Upper lobe of left lung (tissue), 6 donors: ENCODE results near the gene KIF23. TPM values are rescaled to one million over a fixed set of nuclear protein-coding genes. Genes with fewer than 3 reads are reported as not detected.

ENCODE experiments used
- ATAC-seq, 2 donors: fragments of 200-7000 bp; cut with Tn5 transposase; one replicate each; pipeline ENCODE4 v1.9.1; 2022; ENCODE audit warnings: mild to moderate bottlenecking in 2 of 2, moderate library complexity in 2 of 2; ENCODE audit not compliant: low FRiP score in 2 of 2
- DNase-seq, 2 donors: peaks; one replicate each; pipeline ENCODE4 v3.0.0-alpha.2; 2019 to 2020
- H3K27ac ChIP-seq, 4 donors: fragments of 200-600 bp; sonication (generic); one replicate each; pipeline ENCODE4 v1.5.1; 2016 to 2019
- H3K27me3 ChIP-seq, 4 donors: fragments of 200-600 bp; sonication (generic); one replicate each; pipeline ENCODE4 v1.5.1; 2017 to 2019
- H3K36me3 ChIP-seq, 4 donors: fragments of 200-600 bp; sonication (generic); one replicate each; pipeline ENCODE4 v1.5.1; 2016 to 2019
- H3K4me1 ChIP-seq, 4 donors: fragments of 200-600 bp; sonication (generic); one replicate each; pipeline ENCODE4 v1.5.1; 2018 to 2019
- H3K4me3 ChIP-seq, 4 donors: fragments of 200-600 bp; sonication (generic); one replicate each; pipeline ENCODE4 v1.5.1; 2017 to 2019; ENCODE audit warnings: mild to moderate bottlenecking in 2 of 4, moderate library complexity in 1 of 4
- H3K9me3 ChIP-seq, 4 donors: fragments of 200-600 bp; sonication (generic); one replicate each; pipeline ENCODE4 v1.5.1; 2018 to 2019
- CTCF ChIP-seq, 6 experiments: fragments of 450-650 bp in 4 of 6; fragments of 200-600 bp in 2 of 6; sonication (generic) in 2 of 6; IDR thresholded peaks; one replicate each; pipeline ENCODE4 v1.5.1; 2016 to 2019; ENCODE audit warnings: antibody characterized with exemption in 6 of 6
- EP300 ChIP-seq, 4 donors: sonication (generic); formaldehyde crosslinking; IDR thresholded peaks; one replicate each; pipeline ENCODE4 v1.5.1; 2017; ENCODE audit warnings: antibody characterized with exemption in 4 of 4, control low read depth in 2 of 4
- POLR2A ChIP-seq, 4 donors: fragments of 450-650 bp; IDR thresholded peaks; one replicate each; pipeline ENCODE4 v1.5.1; 2016 to 2017; ENCODE audit warnings: antibody characterized with exemption in 4 of 4, mild to moderate bottlenecking in 2 of 4
- POLR2AphosphoS5 ChIP-seq, 2 donors: sonication (generic); formaldehyde crosslinking; IDR thresholded peaks; one replicate each; pipeline ENCODE4 v1.5.1; 2017; ENCODE audit warnings: antibody characterized with exemption in 2 of 2
- WGBS, 2 donors: methylation state at CpG; one replicate each; pipeline ENCODE4 v1.1.5; 2017 to 2018; 5-methylcytosine and 5-hydroxymethylcytosine counted together
- total RNA-seq, 6 donors: library from RNA; depleted of rRNA in 4 of 6; stranded (reverse); fragments of >200 nt in 4 of 6; gene quantifications; one replicate each; pipeline versions ENCODE4 v1.1.0 to v1.2.1, GENCODE V29; 2016 to 2021
- donor health status: DM: no; HTN: no; CAD: no; lungs with moderate emphysema.
- donor health status: DM: no; HTN: yes; CAD: no; lungs with severe emphysema.

The KIF23 gene
- total RNA-seq, 6 donors from 2014 or later: 1.0 to 6.7 (median 3.7) TPM

DNA sequence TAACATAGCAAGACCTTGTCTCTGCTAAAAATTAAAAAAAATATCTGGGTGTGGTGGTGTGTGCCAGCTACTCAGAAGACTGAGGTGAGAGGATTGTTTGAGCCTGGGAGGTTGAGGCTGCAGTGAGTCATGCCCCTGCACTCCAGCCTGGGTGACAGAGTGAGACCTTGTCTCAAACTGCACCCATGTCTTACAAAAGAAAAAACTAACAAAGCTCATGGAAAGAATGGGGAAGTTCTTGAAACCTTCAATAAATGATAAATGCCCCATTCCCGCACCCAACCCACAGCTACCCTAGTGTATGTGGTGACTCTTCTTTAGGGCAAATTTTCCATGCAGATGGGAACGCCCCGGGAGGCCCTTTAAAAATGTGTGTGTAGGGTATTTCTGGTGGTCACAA is 66.8 kb downstream of the KIF23 start:
- no peak for ATAC-seq
- H3K36me3 ChIP-seq: no peaks in the 10 kb centered on the region
- 69 to 75% methylated on average over 3 of the region's 3 CpGs for WGBS, 2 donors
- H3K27ac ChIP-seq: no peak overlapping the region
- H3K4me3 ChIP-seq: no peak overlapping the region
- no peaks in the 10 kb centered on the region for H3K9me3 ChIP-seq
- H3K4me1 ChIP-seq: peaks cover 0 to 4% (median 0%) of the 10 kb centered on the region in 4 donors
- no peak for DNase-seq
- TF ChIP-seq CTCF (IDR thresholded peaks at IDR 0.05) (no peak), POLR2AphosphoS5 (IDR thresholded peaks at IDR 0.05) (no peak), POLR2A (IDR thresholded peaks at IDR 0.05) (no peak)
- H3K27me3 ChIP-seq: no peaks in the 10 kb centered on the region

- peaks cover 0 to 4% (median 0%) of the 10 kb centered on the region in 4 donors for H3K4me1 ChIP-seq
- DNase-seq: no peak
- ATAC-seq: no peak
- H3K9me3 ChIP-seq: no peaks in the 10 kb centered on the region
- no peak overlapping the region for H3K27ac ChIP-seq
- no peaks in the 10 kb centered on the region for H3K27me3 ChIP-seq
- no peak for TF ChIP-seq POLR2A (IDR thresholded peaks at IDR 0.05)
- TF ChIP-seq POLR2AphosphoS5 (IDR thresholded peaks at IDR 0.05): no peak
- no peak for TF ChIP-seq EP300 (IDR thresholded peaks at IDR 0.05)
- TF ChIP-seq CTCF (IDR thresholded peaks at IDR 0.05): no peak
- 92% methylated on average over 2 to 4 of the region's 4 CpGs for WGBS, 2 donors
- no peaks in the 10 kb centered on the region for H3K36me3 ChIP-seq
- H3K4me3 ChIP-seq: no peak overlapping the region
Observed at GRCh38 chr15:69482686-69483256, 68.6 kb downstream of the KIF23 start.

GRCh38 chr15:69484837-69485236 is 70.7 kb downstream of the KIF23 start:
- Histone ChIP-seq H3K36me3 (no peaks in the 10 kb centered on the region), H3K4me3 (no peak overlapping the region), H3K27me3 (no peaks in the 10 kb centered on the region), H3K9me3 (no peaks in the 10 kb centered on the region), H3K4me1 (no peaks in the 10 kb centered on the region), H3K27ac (no peak overlapping the region)
- DNase-seq (no peak), ATAC-seq (no peak)
- TF ChIP-seq POLR2A (IDR thresholded peaks at IDR 0.05) (no peak), CTCF (IDR thresholded peaks at IDR 0.05) (no peak), POLR2AphosphoS5 (IDR thresholded peaks at IDR 0.05) (no peak), EP300 (IDR thresholded peaks at IDR 0.05) (no peak)
- 20 to 40% methylated on average over 1 to 6 of the region's 6 CpGs for WGBS, 2 donors

DNA sequence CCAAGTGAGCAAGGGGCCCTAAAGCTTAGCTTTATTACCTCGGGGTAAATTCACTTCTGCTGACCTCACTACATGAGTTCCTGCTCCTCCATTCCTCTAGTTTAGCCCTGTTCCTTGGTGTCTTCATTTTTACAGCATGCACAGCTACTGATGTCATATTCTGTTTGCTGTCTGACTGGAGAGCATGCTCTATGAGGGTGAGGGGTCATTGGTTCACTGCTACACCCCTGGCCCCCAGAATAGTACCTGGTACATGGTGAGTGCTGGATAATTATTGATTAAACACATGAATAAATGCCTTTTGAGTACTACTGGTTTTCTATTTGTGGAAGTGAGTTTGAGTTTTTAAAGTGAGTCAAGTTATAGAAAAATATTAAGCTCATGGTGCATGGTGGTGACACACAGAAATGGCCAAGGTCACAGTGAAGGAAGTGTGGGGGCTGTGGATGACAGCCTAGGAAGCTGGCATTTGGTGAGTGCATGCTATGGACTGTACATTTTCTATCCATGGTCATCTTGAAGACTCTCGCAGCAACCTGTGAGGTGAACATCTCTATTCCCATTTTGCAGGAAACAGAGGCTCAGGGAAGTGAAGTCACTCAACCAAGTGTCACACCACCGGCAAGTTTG is 72.4 kb downstream of the KIF23 start:
- Histone ChIP-seq H3K4me3 (no peak overlapping the region), H3K9me3 (no peaks in the 10 kb centered on the region), H3K27me3 (no peaks in the 10 kb centered on the region), H3K36me3 (no peaks in the 10 kb centered on the region), H3K27ac (no peak overlapping the region), H3K4me1 (no peaks in the 10 kb centered on the region)
- ATAC-seq: no peak
- no peak for DNase-seq
- TF ChIP-seq POLR2AphosphoS5 (IDR thresholded peaks at IDR 0.05) (no peak), CTCF (IDR thresholded peaks at IDR 0.05) (no peak), POLR2A (IDR thresholded peaks at IDR 0.05) (no peak), EP300 (IDR thresholded peaks at IDR 0.05) (no peak)
- WGBS, 2 donors: 87 to 94% methylated on average over 3 of the region's 3 CpGs

DNA sequence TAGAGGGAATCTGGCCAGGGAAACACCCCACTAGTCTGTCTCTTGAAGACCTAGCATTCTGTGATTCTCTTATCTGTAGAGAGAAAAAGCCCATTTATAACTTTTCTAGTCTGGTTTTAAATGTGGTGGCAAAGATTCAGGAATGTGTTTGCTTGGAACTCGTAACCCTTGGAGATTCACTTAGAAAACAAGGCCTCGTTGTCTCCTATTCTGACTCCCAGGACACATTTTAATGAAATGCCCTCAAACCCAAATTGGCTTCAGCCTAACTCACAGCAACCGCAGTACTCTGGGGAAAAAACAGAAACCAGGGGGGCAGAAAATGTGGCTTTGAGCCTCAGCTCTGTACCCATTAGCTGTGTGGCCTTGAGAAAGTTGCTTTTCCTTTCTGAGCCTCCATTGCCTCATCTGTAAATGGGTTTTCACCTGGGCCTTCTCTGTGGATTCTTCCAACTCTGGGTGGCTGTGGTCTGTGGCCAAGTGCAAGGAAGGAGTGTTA is 75.0 kb downstream of the KIF23 start:
- no peak overlapping the region for H3K4me3 ChIP-seq
- no peaks in the 10 kb centered on the region for H3K36me3 ChIP-seq
- 69 to 78% methylated on average over 3 of the region's 3 CpGs for WGBS, 2 donors
- DNase-seq: no peak
- ATAC-seq: no peak
- H3K9me3 ChIP-seq: peaks cover 0 to 3% (median 0%) of the 10 kb centered on the region in 4 donors
- no peak for TF ChIP-seq EP300 (IDR thresholded peaks at IDR 0.05)
- no peak for TF ChIP-seq POLR2A (IDR thresholded peaks at IDR 0.05)
- TF ChIP-seq CTCF (IDR thresholded peaks at IDR 0.05): no peak
- TF ChIP-seq POLR2AphosphoS5 (IDR thresholded peaks at IDR 0.05): no peak
- H3K27ac ChIP-seq: no peak overlapping the region
- no peaks in the 10 kb centered on the region for H3K4me1 ChIP-seq
- H3K27me3 ChIP-seq: no peaks in the 10 kb centered on the region
